HEK293 (cell line): ENCODE results near the gene PDE4D.

Experiments
- CTCF ChIA-PET: fragments of 350-600 bp; formaldehyde crosslinking; extraction: SDS; loops from one replicate; lab custom pipeline; 2021; ENCODE audit warnings: antibody characterized with exemption; lab: Yijun Ruan, JAX
- POLR2A ChIA-PET: fragments of 300-600 bp; formaldehyde crosslinking; extraction: SDS; loops from one replicate; lab custom pipeline; 2020; ENCODE audit warnings: antibody characterized with exemption, inconsistent platforms; lab: Yijun Ruan, JAX
- H3K27ac ChIP-seq: fragments of 200-500 bp; sonication (Bioruptor generic); 2 replicates; pipeline ENCODE4 v1.5.1; 2014; ENCODE audit warnings: low read depth, low read length, control low read depth, inconsistent platforms; ENCODE audit errors: extremely low read depth
- H3K36me3 ChIP-seq, 2 experiments: fragments of 200-500 bp in 1 of 2; sonication (Bioruptor generic) in 1 of 2; 1 replicate in 1 of 2; 2 replicates in 1 of 2; pipeline ENCODE4 v1.5.1; 2014 to 2017; ENCODE audit warnings: inconsistent platforms in 2 of 2, low read length in 2 of 2; ENCODE audit not compliant: control insufficient read depth in 2 of 2, insufficient read depth in 1 of 2
- H3K4me1 ChIP-seq: fragments of 200-500 bp; sonication (Bioruptor generic); 2 replicates; pipeline ENCODE4 v1.5.1; 2014; ENCODE audit warnings: mild to moderate bottlenecking, low read length, inconsistent platforms; ENCODE audit not compliant: control insufficient read depth, insufficient read depth
- H3K4me3 ChIP-seq: 2 replicates; pipeline ENCODE4 v1.5.1; 2011; ENCODE audit warnings: low read depth, mild to moderate bottlenecking, control low read depth, low read length, moderate library complexity
- H3K9me3 ChIP-seq: fragments of 200-500 bp; sonication (Bioruptor generic); 2 replicates; pipeline ENCODE4 v1.5.1; 2014; ENCODE audit warnings: low read depth, low read length, inconsistent platforms; ENCODE audit not compliant: control insufficient read depth, insufficient read depth
- GLIS2 ChIP-seq: fragments of 450-650 bp; formaldehyde crosslinking; IDR thresholded peaks from 2 replicates; pipeline ENCODE4 v1.5.1; 2016; ENCODE audit warnings: missing biosample characterization, missing genetic modification characterization
- MZF1 ChIP-seq: fragments of 450-650 bp; formaldehyde crosslinking; IDR thresholded peaks from 2 replicates; pipeline ENCODE4 v1.5.1; 2017; ENCODE audit warnings: missing biosample characterization, missing genetic modification characterization, borderline replicate concordance
- ZBTB6 ChIP-seq: fragments of 450-650 bp; formaldehyde crosslinking; IDR thresholded peaks from 2 replicates; pipeline ENCODE4 v1.5.1; 2017; ENCODE audit warnings: missing biosample characterization, missing genetic modification characterization
- ZFP3 ChIP-seq: fragments of 450-650 bp; formaldehyde crosslinking; IDR thresholded peaks from 2 replicates; pipeline ENCODE4 v1.5.1; 2016; ENCODE audit warnings: low read depth, missing biosample characterization, missing genetic modification characterization
- ZNF155 ChIP-seq: fragments of 450-650 bp; formaldehyde crosslinking; IDR thresholded peaks from 2 replicates; pipeline ENCODE4 v1.5.1; 2016; ENCODE audit warnings: missing biosample characterization, missing genetic modification characterization
- ZNF16 ChIP-seq: fragments of 450-650 bp; formaldehyde crosslinking; IDR thresholded peaks from 2 replicates; pipeline ENCODE4 v1.5.1; 2016; ENCODE audit warnings: low read depth, missing biosample characterization, missing genetic modification characterization
- ZNF214 ChIP-seq: fragments of 450-650 bp; formaldehyde crosslinking; IDR thresholded peaks from 2 replicates; pipeline ENCODE4 v1.5.1; 2017; ENCODE audit warnings: missing biosample characterization, mild to moderate bottlenecking, missing genetic modification characterization, borderline replicate concordance
- ZNF23 ChIP-seq: fragments of 450-650 bp; formaldehyde crosslinking; IDR thresholded peaks from 2 replicates; pipeline ENCODE4 v1.5.1; 2016; ENCODE audit warnings: missing biosample characterization, missing genetic modification characterization, borderline replicate concordance
- ZNF292 ChIP-seq: fragments of 450-650 bp; formaldehyde crosslinking; IDR thresholded peaks from 2 replicates; pipeline ENCODE4 v1.5.1; 2016; ENCODE audit warnings: low read depth, missing biosample characterization, missing genetic modification characterization, borderline replicate concordance
- ZNF558 ChIP-seq: fragments of 450-650 bp; formaldehyde crosslinking; IDR thresholded peaks from 2 replicates; pipeline ENCODE4 v1.5.1; 2016; ENCODE audit warnings: missing biosample characterization, missing genetic modification characterization
- ZNF658 ChIP-seq: fragments of 450-650 bp; formaldehyde crosslinking; IDR thresholded peaks from 2 replicates; pipeline ENCODE4; 2016; ENCODE audit warnings: missing biosample characterization, missing genetic modification characterization
- ZNF701 ChIP-seq: fragments of 450-650 bp; formaldehyde crosslinking; IDR thresholded peaks from 2 replicates; pipeline ENCODE4 v1.5.1; 2016; ENCODE audit warnings: missing biosample characterization, missing genetic modification characterization
- TF ChIP-seq, protein P1 (sequence below): fragments of 450-650 bp; formaldehyde crosslinking; IDR thresholded peaks from 2 replicates; pipeline ENCODE4 v1.5.1; 2016; ENCODE audit warnings: missing biosample characterization, missing genetic modification characterization
- TF ChIP-seq, protein P2 (sequence below): fragments of 450-650 bp; formaldehyde crosslinking; IDR thresholded peaks from 2 replicates; pipeline ENCODE4 v1.5.1; 2016; ENCODE audit warnings: missing biosample characterization, missing genetic modification characterization
- TF ChIP-seq, protein P3 (sequence below): fragments of 450-650 bp; formaldehyde crosslinking; IDR thresholded peaks from 2 replicates; pipeline ENCODE4 v1.5.1; 2016; ENCODE audit warnings: missing biosample characterization, missing genetic modification characterization
- TF ChIP-seq, protein P4 (sequence below): fragments of 450-650 bp; formaldehyde crosslinking; IDR thresholded peaks from 2 replicates; pipeline ENCODE4 v1.5.1; 2017; ENCODE audit warnings: missing biosample characterization, missing genetic modification characterization

PDE4D gene

GRCh38 chr5:59937633-59938032, 44.1 kb upstream of the PDE4D start:
- TF ChIP-seq ZNF16 (tag by site-specific recombination) = no peak
- TF ChIP-seq, protein P1, sequence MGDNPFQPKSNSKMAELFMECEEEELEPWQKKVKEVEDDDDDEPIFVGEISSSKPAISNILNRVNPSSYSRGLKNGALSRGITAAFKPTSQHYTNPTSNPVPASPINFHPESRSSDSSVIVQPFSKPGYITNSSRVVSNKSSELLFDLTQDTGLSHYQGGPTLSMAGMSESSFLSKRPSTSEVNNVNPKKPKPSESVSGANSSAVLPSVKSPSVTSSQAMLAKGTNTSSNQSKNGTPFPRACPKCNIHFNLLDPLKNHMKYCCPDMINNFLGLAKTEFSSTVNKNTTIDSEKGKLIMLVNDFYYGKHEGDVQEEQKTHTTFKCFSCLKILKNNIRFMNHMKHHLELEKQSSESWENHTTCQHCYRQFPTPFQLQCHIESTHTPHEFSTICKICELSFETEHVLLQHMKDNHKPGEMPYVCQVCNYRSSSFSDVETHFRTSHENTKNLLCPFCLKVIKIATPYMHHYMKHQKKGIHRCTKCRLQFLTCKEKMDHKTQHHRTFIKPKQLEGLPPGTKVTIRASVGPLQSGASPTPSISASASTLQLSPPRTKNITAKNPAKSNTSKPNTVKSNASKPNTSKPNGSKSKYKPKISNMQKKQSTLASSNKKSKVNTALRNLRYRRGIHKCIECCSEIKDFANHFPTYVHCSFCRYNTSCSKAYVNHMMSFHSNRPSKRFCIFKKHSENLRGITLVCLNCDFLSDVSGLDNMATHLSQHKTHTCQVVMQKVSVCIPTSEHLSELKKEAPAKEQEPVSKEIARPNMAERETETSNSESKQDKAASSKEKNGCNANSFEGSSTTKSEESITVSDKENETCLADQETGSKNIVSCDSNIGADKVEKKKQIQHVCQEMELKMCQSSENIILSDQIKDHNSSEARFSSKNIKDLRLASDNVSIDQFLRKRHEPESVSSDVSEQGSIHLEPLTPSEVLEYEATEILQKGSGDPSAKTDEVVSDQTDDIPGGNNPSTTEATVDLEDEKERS (tag by site-specific recombination) = no peak
- H3K27ac ChIP-seq = no peak overlapping the region
- POLR2A ChIA-PET = no interaction called here
- no peaks in the 10 kb centered on the region for H3K36me3 ChIP-seq
- CTCF ChIA-PET = interaction anchor here (0.9 kb wide), 1 partner anchor 10 kb away, joined by 3 read pairs; no protein-coding TSS in a partner anchor
- no peaks in the 10 kb centered on the region for H3K4me1 ChIP-seq
- no peaks in the 10 kb centered on the region for H3K9me3 ChIP-seq
- H3K4me3 ChIP-seq = no peak overlapping the region

- H3K9me3 ChIP-seq = no peaks in the 10 kb centered on the region
- ChIA-PET POLR2A (no interaction called here), CTCF (interaction anchor here (0.6 to 1.1 kb wide), 2 partner anchors 114 to 489 kb away, joined by 3 to 5 read pairs; no protein-coding TSS in a partner anchor)
- H3K4me1 ChIP-seq = no peaks in the 10 kb centered on the region
- no peaks in the 10 kb centered on the region for H3K36me3 ChIP-seq
- TF ChIP-seq MZF1 (tag by site-specific recombination) = no peak
- TF ChIP-seq, protein P2, sequence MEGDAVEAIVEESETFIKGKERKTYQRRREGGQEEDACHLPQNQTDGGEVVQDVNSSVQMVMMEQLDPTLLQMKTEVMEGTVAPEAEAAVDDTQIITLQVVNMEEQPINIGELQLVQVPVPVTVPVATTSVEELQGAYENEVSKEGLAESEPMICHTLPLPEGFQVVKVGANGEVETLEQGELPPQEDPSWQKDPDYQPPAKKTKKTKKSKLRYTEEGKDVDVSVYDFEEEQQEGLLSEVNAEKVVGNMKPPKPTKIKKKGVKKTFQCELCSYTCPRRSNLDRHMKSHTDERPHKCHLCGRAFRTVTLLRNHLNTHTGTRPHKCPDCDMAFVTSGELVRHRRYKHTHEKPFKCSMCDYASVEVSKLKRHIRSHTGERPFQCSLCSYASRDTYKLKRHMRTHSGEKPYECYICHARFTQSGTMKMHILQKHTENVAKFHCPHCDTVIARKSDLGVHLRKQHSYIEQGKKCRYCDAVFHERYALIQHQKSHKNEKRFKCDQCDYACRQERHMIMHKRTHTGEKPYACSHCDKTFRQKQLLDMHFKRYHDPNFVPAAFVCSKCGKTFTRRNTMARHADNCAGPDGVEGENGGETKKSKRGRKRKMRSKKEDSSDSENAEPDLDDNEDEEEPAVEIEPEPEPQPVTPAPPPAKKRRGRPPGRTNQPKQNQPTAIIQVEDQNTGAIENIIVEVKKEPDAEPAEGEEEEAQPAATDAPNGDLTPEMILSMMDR (tag by site-specific recombination) = peak; percentile 59
- no peak overlapping the region for H3K4me3 ChIP-seq
- no peak overlapping the region for H3K27ac ChIP-seq
Measured at GRCh38 chr5:59923465-59923864, 29.9 kb upstream of the PDE4D start.

- H3K9me3 ChIP-seq = no peaks in the 10 kb centered on the region
- no peak overlapping the region for H3K27ac ChIP-seq
- no peak overlapping the region for H3K4me3 ChIP-seq
- POLR2A ChIA-PET = no interaction called here
- TF ChIP-seq, protein P3, sequence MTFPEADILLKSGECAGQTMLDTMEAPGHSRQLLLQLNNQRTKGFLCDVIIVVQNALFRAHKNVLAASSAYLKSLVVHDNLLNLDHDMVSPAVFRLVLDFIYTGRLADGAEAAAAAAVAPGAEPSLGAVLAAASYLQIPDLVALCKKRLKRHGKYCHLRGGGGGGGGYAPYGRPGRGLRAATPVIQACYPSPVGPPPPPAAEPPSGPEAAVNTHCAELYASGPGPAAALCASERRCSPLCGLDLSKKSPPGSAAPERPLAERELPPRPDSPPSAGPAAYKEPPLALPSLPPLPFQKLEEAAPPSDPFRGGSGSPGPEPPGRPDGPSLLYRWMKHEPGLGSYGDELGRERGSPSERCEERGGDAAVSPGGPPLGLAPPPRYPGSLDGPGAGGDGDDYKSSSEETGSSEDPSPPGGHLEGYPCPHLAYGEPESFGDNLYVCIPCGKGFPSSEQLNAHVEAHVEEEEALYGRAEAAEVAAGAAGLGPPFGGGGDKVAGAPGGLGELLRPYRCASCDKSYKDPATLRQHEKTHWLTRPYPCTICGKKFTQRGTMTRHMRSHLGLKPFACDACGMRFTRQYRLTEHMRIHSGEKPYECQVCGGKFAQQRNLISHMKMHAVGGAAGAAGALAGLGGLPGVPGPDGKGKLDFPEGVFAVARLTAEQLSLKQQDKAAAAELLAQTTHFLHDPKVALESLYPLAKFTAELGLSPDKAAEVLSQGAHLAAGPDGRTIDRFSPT = no peak
- CTCF ChIA-PET = interaction anchor here (0.6 to 0.8 kb wide), 3 partner anchors 11 to 112 kb away, joined by 3 to 4 read pairs (median 3); no protein-coding TSS in a partner anchor
- H3K4me1 ChIP-seq = no peaks in the 10 kb centered on the region
- no peaks in the 10 kb centered on the region for H3K36me3 ChIP-seq
Measured at GRCh38 chr5:59922220-59922619, 28.7 kb upstream of the PDE4D start.

GRCh38 chr5:59921816-59922215, 28.3 kb upstream of the PDE4D start:
- POLR2A ChIA-PET = no interaction called here
- H3K4me3 ChIP-seq = no peak overlapping the region
- CTCF ChIA-PET = interaction anchor here (0.6 kb wide), 1 partner anchor 49 kb away, joined by 3 read pairs; no protein-coding TSS in a partner anchor
- TF ChIP-seq ZNF23 (tag by site-specific recombination) = no peak
- TF ChIP-seq ZNF558 (tag by site-specific recombination) = no peak
- TF ChIP-seq ZFP3 = no peak
- TF ChIP-seq ZNF658 (tag by site-specific recombination) = no peak
- no peak for TF ChIP-seq ZNF701 (tag by site-specific recombination)
- no peak for TF ChIP-seq ZNF292 (tag by site-specific recombination)
- no peak for TF ChIP-seq ZBTB6 (tag by site-specific recombination)
- TF ChIP-seq ZNF214 (tag by site-specific recombination) = no peak
- TF ChIP-seq GLIS2 (tag by site-specific recombination) = no peak
- TF ChIP-seq, protein P4, sequence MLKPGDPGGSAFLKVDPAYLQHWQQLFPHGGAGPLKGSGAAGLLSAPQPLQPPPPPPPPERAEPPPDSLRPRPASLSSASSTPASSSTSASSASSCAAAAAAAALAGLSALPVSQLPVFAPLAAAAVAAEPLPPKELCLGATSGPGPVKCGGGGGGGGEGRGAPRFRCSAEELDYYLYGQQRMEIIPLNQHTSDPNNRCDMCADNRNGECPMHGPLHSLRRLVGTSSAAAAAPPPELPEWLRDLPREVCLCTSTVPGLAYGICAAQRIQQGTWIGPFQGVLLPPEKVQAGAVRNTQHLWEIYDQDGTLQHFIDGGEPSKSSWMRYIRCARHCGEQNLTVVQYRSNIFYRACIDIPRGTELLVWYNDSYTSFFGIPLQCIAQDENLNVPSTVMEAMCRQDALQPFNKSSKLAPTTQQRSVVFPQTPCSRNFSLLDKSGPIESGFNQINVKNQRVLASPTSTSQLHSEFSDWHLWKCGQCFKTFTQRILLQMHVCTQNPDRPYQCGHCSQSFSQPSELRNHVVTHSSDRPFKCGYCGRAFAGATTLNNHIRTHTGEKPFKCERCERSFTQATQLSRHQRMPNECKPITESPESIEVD (tag by site-specific recombination) = no peak
- TF ChIP-seq ZNF155 = no peak

More at GRCh38 chr5:59921816-59922215, 28.3 kb upstream of the PDE4D start:
- Histone ChIP-seq H3K27ac (no peak overlapping the region), H3K36me3 (no peaks in the 10 kb centered on the region), H3K9me3 (no peaks in the 10 kb centered on the region), H3K4me1 (no peaks in the 10 kb centered on the region)
